NOMO-1 (cell line): ENCODE measurements around the gene IFIH1.

ENCODE experiments used
- DNase-seq, 2 experiments: peaks; one replicate each; lab custom pipeline; 2025; ENCODE audit not compliant: unreplicated experiment in 2 of 2; lab: John Stamatoyannopoulos, UW

The IFIH1 gene

DNA sequence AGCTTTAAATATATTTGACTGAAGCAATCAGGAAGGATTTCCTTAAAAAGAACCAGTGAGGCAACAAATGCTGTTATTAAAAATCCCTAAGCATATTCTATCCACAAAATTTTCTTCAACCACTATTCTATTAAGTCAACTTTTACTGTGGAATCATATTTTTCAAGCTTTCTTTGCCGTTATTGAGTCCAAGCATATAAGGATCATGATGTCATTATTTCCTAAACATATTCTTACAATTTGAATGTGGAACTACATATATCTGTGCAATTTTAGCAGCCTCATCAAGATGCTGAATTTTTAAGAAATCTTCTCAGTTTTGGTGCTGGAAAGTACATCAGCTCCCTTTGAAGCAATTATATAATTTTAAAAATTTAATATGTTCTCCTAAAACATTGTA lies 5.6 kb downstream of the IFIH1 start:
- DNase-seq: no peak

DNA sequence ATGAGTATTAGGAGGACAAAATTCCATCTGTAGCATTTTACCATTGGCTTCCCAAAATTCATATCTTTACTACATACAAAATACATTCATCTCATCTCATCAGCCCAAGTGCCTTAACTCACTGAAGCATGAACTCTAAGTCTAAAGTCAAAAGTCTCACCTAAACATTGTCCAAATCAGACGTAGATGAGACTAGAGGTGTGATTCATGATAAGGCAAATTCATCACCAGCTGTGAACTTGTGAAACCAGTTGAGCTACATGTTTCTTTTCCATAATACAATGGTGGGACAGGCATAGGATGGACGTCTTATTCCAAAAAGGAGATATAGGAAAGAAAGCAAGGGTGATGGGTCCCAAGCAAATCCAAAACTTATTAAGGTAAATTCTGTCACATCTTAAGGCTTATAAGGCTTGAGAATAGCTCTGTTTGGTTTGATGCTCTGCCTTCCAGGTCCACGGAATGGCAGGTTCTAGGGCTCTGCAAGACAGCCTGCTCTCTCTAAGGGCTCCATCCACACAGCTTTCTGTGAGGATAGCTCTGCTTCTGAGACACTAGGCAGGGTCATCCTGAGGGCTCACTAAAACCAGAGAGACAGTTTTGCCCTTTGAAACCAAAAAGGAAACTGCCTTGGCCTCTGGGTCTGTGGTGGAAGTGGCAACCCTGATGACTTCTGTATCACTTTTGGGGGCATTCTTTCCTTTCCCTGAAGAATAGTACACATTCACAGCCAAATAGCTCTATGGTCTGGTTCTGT lies 9.6 kb downstream of the IFIH1 start:
- DNase-seq: no peak

DNA sequence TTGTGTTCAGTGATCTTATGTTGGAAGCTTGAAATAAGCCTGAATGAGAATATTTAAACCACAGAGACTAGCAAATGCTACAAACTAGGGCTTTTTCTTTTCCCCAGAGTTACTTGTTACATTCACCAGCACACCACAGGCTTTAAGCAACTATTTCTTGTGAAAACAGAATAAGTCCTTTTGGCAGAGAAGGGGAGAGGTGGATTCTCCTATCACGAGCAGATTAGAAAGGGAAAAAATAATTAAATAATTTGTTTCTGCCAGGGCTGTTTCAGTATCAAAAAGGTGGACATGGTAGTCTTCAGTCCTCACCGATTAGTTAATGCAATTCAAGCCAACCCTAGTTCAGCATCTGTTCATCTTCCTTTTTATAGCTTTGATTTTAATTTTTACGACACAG lies 12.6 kb downstream of the IFIH1 start:
- DNase-seq: no peak

DNA sequence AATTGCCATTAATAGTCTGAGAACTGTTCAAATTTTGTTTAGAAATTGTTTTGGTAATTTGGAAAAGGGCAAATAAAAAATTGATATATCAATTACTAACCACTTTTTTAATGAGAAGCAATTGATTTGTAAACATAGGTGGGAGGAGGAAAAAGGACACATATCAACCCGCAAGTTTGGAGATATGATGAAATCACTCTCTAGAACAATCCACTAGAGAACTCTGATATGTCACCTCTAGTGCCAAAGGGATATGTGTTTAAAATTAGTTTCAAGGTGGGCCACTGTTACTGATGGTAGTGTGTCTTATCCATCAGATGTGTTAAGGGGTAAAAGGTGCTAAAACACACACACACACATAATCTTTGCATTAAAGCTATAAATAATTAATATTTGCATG lies 16.6 kb downstream of the IFIH1 start:
- no peak for DNase-seq

DNA sequence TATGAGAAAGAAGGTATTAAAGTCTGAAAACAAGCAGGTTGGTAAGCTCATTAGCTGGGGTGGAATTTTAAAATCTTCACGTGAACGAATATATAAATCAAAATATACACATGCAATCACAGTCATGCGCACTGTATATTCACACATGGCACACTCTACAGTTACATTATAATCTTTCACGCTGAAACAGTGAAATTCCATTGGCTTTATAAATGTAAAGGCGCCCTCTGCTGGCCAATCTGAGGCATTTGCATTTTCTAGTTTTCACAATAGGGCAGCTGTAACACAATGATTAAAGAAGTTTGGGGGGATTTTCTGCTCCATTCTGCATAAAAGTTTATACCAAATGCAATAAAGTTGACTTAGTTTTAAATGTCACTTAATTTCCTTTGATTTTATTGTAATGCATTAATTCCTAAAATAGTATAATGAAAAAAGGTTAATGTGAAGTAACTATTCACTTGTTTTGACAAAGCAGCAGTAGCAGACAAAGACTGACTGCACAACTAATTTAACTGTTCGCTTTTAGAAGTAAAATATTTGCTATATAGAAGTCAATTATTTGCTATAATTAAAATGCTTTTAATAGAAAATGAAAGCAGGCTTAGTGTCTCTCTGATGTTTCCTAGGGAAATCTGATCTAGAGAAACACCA lies 17.2 kb downstream of the IFIH1 start:
- DNase-seq: peak; percentile 39 to 67

DNA sequence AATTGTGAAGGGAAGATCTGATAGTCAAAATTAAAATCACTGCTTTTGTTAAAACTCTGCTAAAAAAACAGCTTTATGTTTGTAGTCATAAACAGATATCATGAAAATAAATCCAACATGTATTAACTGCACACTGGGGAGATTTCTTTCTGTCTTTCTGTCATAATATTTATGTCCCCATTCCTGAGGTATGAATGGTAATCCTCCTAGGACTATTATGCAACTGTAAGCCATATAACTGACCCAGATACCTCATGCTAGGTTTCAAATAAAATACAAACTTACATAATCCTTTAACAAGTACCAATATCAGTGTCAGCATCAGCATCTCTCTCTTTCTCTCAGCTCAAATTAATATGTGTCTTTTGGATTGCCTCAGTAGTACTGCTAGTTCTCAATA lies 18.2 kb downstream of the IFIH1 start:
- DNase-seq: no peak

DNA sequence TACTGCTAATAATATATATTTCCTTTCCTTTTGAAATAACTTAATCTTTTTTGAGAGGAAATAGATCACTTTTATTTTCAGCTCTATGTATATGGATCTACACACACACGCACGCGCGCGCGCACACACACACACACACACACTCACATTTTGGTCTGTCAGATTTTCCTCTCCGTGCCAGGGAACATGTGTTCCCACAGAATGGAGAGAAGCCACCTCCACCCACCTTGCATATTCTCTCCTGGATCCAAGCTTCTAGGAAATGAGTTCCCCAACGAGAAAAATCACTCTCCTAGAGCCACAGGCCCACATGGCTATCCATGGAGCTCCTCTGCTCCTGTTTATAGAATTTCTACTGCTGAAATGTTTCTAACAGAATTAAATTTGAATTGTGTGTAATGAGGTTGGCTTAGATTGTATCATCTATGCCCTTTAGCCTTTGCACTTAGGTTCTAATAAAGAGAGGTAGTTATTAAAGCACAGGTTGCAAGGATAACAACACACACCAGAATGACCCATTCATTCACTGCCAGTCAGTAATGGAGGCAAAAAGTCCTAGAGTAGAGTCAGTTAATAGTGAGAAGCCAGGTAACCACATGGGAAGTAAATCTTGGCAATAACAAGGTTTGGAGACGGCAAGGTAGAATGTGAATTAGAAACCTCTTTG lies 19.7 kb downstream of the IFIH1 start:
- DNase-seq: no peak

DNA sequence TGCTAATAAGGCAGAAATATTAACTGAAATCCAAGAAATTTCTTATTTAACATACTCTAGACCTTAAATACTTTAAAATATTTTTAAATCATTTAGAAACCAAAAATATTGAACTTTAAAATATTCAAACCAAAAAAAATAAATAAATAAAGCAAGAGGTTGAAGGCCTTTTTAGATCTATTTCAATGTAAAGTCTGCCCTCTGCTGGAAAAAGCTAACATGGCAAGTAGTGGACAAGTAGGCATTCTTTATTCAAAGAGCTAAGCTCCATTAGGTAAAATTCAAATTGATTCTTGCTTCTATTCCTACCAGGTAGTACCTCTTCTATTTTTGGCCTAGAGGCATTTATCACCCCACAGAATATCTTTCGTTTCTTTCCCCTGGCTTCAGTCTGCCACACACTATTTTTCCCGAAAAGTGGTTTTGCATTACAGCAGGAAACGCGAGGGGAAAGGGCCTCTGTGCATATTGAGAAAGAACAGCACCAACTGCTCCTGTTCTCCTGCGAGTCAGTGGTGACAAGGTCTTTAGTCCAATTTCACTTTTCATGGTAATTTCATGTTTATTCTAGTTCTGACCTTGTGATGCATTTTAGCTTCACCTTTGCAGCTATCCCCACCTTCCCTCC lies 20.4 kb downstream of the IFIH1 start:
- peak; percentile 29 to 61 for DNase-seq

DNA sequence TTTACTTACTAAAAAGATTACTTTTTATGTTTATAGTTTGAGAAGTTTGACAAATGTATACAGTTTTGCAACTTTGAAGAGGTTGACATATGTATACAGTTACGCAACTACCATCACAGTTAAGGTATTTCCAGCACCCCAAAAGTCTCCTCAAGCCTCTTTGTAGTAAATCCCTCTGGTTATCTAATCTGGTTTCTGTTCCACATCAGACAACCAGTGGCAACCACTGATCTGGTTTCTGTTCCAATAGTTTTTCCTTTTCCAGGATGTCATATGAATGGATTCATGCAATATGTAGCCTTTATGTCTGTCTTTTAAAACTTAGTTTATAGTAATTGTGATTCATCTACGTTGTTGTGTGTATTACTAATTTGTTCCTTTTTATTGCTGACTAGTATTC lies 23.5 kb downstream of the IFIH1 start:
- DNase-seq: no peak

DNA sequence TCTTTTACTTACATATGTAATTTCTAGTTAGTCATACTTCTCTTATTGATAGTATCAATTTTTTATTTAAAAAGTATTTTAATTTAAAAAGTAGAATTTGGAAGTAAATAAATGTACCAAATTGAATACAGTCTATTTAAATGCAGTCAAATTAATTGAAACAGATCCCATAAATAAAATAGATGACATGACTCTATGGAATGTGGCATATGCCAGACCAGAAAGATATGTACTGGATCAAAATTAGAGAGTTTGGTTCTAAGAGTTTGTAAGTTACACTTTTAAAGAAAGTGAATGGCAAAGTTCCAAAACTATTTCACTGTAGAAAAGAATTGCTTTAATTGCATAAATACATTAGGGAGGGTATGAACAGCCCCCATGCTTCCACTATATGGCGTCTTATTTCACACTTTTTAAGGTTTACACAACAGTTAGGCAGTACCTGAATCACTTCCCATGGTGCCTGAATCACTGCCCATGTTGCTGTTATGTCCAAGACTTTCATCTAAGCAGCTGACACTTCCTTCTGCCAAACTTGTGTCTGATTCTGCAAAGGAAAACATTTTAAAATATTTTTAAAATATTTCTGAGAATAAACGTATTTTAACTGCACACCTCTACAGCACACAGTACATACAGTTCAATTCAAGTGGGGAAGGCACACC lies 25.2 kb downstream of the IFIH1 start:
- no peak for DNase-seq

DNA sequence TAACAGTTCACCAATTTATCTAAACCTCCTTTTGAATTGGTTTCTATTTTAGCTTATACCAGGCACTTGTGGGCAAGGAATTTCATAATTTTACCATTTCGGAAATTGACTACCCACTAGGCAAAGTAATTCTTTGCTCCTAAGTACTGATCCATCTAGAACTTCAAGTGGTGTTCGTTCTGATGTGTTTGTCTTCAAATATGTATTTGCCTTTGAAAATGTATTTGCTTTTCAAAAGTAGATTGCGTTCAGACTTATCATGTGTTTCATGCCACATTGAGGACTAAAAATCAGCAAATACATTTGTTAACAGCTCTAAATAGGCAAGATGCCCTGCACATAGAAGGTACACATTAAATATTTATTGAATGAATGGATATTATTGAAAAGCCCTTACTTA lies 26.7 kb downstream of the IFIH1 start:
- no peak for DNase-seq

DNA sequence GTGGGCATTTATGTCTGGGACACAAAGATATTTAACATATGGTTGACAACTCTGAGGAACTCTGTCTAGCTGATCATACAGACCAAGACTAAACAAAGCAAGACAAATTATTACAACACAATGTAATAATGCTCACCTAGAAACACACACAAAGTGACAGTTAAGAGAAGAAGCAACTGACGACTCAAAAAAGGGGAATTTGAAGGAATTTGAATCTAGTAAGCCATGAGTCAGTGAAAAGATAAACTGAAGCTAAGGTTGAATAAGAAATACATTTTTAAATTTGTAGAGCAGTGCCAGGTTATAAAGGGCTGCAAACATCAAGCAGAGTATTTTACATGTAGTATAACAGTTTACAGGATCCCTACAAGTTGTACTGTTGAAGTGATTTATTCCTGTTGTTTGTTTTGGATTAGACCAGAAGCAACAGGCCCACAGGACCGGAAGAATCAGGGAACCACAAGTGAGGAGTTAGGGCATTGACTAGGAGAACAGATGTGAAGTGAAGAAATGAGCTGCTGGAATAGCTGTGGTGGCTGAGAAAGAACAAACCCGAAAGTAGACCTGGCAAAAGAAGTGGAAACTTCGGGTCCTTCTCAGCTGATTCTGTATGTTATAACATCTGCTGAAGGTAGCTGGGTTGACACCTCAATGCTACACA lies 35.6 kb downstream of the IFIH1 start:
- peak in 1 of 2 experiments; percentile 13 for DNase-seq

DNA sequence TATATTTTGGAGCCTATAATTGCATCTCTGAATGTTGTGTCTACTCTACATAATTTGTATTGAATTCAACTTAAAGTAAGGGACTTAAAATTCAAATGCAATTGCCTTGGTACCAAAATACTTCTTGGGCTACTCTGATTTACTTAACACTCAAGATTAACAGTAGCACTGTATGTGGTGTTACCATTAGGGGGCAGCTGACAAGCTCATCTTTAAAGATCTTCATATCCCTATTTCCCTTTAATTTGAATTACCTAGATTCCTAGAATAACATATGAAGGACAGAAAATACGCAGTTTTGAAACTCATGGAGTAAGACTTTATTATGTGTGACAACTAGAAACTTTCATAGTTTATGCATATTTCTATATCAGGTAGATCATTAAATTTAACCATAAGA lies 37.8 kb downstream of the IFIH1 start:
- no peak for DNase-seq

DNA sequence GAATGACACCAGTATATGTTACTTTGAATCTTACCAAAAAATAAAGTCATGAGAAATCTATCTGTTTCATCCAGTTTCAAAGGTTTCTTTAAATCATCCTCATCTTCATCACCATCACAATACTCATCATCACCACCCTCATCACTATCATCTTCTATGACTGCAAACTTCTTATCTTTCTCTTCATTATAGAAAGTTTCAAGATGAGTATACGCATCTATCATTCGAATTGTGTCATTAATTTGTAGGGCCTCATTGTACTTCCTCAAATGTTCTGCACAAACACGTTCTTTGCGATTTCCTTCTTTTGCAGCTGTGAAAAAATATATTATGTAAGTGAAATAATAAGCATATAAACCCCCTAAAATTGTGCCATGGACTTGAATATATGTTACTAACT lies 41.1 kb downstream of the IFIH1 start:
- DNase-seq: peak; percentile 34 to 59

DNA sequence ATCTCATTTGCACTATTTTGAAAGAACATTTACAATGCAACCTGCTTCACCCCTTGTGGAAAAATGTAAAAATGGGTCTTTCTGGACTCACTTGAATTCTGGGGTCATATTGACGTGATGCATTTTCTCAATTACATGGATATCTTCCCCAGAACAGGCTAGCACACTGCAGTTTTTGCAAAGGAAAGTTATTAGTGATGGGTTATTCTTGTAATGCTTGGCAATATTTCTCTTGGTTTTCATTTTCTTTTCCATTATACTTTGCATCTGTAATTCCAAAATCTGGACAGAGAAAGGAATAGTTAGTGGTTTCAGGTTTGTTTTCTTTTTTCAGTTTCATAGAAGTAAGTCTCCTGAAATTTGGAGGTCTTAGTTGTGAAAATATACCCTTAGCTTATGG lies 50.5 kb downstream of the IFIH1 start:
- no peak for DNase-seq

DNA sequence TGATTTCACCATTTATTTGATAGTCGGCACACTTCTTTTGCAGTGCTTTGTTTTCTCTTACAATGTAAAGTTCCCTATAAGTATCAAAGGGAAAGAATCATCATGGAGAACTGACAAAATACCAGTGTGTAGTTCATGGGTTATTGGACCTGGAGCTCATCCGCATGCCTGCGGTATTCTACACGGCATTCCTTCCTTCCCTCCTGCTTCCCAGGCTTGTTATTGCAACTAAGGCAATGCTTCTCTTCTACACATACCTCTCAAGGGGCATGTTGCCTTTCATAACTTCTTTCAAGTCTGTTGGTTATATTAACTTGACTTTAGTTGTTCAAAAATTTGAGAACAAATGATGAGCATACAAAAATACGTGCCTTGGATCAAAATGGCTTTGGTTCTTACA lies 51.0 kb downstream of the IFIH1 start:
- no peak for DNase-seq

DNA sequence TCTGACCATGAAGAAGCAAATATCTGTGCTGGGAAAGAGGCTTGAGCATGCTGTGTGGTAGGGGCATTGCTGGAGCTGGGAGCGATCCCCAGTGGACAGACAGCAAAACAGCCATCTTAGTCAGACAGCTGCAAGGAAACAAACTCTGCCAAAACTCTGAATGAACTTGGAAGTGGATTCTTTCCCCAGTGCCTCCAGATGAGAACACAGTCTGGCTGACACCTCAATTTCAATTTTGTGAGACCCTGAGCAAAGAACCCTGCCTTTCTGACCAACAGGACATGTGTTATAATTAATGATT lies 52.1 kb downstream of the IFIH1 start:
- no peak for DNase-seq

DNA sequence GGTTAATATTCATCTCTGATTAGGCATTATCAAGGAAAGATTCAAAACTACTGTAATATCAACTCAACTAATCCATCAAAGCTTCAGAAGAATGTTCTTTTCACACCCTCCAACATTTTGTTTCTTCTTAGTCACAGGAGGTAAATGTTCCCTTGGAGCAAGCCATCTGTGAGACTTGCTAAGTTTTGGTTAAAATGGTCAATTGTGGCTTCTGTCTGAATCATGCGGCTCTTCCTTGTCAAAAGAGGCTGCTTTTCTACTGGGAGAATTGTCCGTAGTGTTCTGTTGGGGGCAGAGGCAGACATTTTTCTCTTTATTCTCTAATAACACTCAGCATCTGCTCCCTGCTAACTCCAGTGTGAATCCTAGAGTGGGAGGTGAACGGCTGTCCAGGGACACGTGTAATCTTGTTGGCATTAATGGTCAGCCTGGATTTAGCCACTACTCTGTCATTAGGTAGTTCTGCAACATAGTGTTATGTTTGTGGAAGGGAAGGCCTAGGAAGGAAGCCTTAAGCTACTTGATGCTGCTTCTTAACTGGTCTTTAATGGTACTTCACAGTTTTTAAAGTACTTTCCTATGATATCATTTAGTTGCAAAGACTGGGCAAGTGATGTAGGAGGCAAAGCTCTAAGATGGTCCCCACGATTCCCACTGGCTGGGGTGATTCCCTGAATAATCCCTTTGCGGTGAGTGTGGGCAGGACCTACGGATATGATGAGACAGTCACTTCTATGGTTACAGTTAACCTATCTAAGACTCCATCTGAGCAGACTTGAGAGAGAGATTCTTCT lies 52.6 kb downstream of the IFIH1 start:
- DNase-seq: no peak

DNA sequence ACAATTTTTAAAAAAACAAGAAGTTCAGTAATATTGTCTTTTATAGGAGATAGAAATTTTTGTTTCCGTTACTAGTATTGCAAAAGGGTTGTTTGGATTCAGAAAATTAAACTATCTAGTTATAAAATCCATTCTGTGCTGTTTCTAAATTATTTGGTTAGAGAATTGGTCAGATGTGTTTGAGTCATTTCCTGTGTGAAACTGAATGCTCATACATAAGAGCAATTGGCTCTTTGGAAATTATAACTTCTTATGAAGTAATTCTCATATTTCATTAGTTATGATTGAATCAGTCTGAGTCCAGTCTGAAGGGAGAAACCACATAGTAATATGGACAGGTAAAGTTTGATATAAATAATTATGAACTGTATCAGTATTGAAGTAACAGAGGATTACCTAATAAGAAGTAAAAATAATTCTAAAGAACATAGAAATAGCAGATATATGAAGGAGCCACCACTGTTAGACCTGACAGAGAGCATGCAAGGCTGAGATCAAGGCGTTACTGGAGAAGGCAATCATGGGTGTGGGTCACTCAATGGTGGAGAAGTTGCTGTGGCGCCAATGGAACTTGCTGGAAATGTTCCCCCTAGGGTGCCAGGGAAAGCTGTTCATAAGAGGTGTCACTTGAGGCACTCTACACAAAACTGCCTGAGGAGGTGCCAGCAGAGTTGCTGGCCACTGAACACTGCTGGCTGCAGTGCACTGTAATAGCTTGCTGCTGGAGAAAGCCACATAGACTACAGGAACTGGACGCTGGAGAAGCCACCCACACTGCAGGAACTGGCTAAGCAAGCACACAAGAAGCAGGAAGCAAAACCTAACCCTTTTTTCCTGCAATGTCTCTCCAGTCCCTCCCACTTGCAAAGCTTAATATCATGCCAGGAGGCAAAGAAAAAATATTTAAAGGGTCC lies 57.2 kb downstream of the IFIH1 start:
- peak; percentile 62 to 88 for DNase-seq
